MCF 10A (cell line): ENCODE measurements around the gene MXRA8. TPM values are rescaled to one million over a fixed set of nuclear protein-coding genes. Genes with fewer than 3 reads are reported as not detected.
A peak's percentile ranks its signal among the peaks of the same experiment; 100 is the strongest.

ENCODE experiments used
- BruUV-seq: library from RNA; stranded (reverse); fragments of 400-500 nt; replicated peaks from 2 replicates; lab custom pipeline; 2021; lab: Mats Ljungman, UMichigan
- CTCF ChIA-PET: fragments of 300-600 bp; sonication (Branson Sonifier 250); formaldehyde crosslinking; extraction: SDS; loops from one replicate; lab custom pipeline; 2021; ENCODE audit warnings: antibody characterized with exemption, inconsistent platforms; lab: Yijun Ruan, JAX
- POLR2A ChIA-PET: fragments of 300-600, 350-650 bp; sonication (Branson Sonifier 250); formaldehyde crosslinking; extraction: SDS; loops from one replicate; lab custom pipeline; 2020; ENCODE audit warnings: antibody characterized with exemption, inconsistent platforms; lab: Yijun Ruan, JAX
- DNase-seq: peaks from one replicate; pipeline ENCODE4 v3.0.0-alpha.2; 2018; ENCODE audit not compliant: unreplicated experiment
- H3K27ac Mint-ChIP-seq: one replicate; pipeline ENCODE4 v1.8.0; 2022; ENCODE audit warnings: mild to moderate bottlenecking, low read depth, mixed read lengths; ENCODE audit not compliant: unreplicated experiment
- H3K27me3 Mint-ChIP-seq: one replicate; pipeline ENCODE4 v1.8.0; 2022; ENCODE audit warnings: mixed read lengths; ENCODE audit not compliant: insufficient read depth, unreplicated experiment
- H3K36me3 Mint-ChIP-seq: one replicate; pipeline ENCODE4 v1.8.0; 2022; ENCODE audit warnings: mild to moderate bottlenecking, moderate library complexity, mixed read lengths; ENCODE audit not compliant: insufficient read depth, unreplicated experiment
- H3K4me1 Mint-ChIP-seq: one replicate; pipeline ENCODE4 v1.8.0; 2022; ENCODE audit warnings: mixed read lengths; ENCODE audit not compliant: insufficient read depth, unreplicated experiment
- H3K4me3 Mint-ChIP-seq: one replicate; pipeline ENCODE4 v1.8.0; 2022; ENCODE audit warnings: mild to moderate bottlenecking, moderate library complexity, mixed read lengths; ENCODE audit not compliant: unreplicated experiment
- H3K9me3 Mint-ChIP-seq: one replicate; pipeline ENCODE4 v1.8.0; 2022; ENCODE audit warnings: mixed read lengths; ENCODE audit not compliant: unreplicated experiment
- intact Hi-C: fragments of 100-400 bp; cut with micrococcal nuclease; formaldehyde crosslinking; loops from 2 replicates; pipeline ENCODE4 v1.14.1; 2022
- total RNA-seq: library from RNA; stranded (reverse); gene quantifications from 2 replicates; pipeline ENCODE4 v1.2.3, GENCODE V29; 2022
- TF ChIP-seq, protein P1 (sequence below): fragments of 200-600 bp; IDR thresholded peaks from one replicate; pipeline ENCODE4 v1.8.0; 2022; ENCODE audit warnings: antibody characterized with exemption, mild to moderate bottlenecking; ENCODE audit not compliant: unreplicated experiment

MXRA8 gene
- total RNA-seq, 1 experiment from 2014 or later, result not detected

DNA sequence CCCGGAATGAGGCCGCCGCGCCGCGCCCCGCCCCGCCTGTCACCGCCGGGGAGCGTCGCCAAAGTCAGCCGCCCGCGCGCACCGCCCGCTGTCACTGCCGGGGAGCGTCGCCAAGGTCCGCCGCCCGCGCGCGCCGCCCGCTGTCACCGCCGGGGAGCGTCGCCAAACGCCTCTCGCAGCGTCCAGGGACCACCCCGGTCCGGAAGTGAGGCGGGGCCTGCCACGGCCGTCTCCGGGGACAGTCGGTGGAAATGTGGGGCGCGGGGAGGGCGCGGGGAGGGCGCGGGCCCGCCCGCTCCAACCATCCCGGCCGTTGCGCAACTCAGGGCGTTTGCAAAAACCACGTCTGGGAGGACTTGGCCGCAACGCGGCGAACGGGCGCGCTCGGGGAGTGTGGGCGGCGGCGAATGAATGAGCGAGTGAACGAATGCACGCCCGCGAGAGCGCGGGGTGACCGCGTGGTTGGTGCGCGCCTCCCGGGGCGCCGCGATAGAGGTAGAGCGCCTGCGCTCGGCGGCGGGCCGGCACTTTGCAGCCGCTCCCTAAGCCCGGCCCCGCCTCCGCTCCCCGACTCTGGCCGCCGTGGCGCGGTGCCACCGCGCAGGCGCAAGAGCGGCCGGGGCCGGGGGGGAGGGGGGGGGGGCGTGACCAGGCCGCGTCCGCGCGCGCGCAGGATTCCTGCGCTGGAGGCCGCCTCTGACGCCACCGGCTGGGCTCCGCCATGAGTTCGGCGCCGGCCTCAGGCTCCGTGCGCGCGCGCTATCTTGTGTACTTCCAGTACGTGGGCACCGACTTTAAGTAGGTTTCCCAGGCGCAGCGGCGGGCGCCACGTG lies 50.2 kb downstream of the MXRA8 start, which contains the start of the genes ACAP3 and PUSL1:
Gene ACAP3, minus strand, starts transcription at position 8 of the 833 bp plus-strand sequence. CDS start 115 bp downstream, outside the sequence.
Gene PUSL1, plus strand, starts transcription at position 675 of the 833 bp plus-strand sequence. Its CDS starts 47 bp downstream, at position 722.
- H3K9me3 Mint-ChIP-seq, result no peaks in the 10 kb centered on the region
- intact Hi-C loops, result loop anchor here (1.0 kb wide), 1 partner anchor 40 kb away; no protein-coding TSS in a partner anchor
- H3K27me3 Mint-ChIP-seq, result no peaks in the 10 kb centered on the region
- TF ChIP-seq, protein P1, sequence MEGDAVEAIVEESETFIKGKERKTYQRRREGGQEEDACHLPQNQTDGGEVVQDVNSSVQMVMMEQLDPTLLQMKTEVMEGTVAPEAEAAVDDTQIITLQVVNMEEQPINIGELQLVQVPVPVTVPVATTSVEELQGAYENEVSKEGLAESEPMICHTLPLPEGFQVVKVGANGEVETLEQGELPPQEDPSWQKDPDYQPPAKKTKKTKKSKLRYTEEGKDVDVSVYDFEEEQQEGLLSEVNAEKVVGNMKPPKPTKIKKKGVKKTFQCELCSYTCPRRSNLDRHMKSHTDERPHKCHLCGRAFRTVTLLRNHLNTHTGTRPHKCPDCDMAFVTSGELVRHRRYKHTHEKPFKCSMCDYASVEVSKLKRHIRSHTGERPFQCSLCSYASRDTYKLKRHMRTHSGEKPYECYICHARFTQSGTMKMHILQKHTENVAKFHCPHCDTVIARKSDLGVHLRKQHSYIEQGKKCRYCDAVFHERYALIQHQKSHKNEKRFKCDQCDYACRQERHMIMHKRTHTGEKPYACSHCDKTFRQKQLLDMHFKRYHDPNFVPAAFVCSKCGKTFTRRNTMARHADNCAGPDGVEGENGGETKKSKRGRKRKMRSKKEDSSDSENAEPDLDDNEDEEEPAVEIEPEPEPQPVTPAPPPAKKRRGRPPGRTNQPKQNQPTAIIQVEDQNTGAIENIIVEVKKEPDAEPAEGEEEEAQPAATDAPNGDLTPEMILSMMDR, result no peak
- peak within 1 kb of the TSS; percentile 63 for H3K27ac Mint-ChIP-seq
- DNase-seq, result peak; percentile 90
- ChIA-PET POLR2A (no interaction called here), CTCF (no interaction called here)
- H3K4me1 Mint-ChIP-seq, result peaks cover 23% of the 10 kb centered on the region
- H3K4me3 Mint-ChIP-seq, result peak within 1 kb of the TSS; percentile 81
- BruUV-seq, result no TSS peak
- peaks cover 38% of the 10 kb centered on the region for H3K36me3 Mint-ChIP-seq

DNA sequence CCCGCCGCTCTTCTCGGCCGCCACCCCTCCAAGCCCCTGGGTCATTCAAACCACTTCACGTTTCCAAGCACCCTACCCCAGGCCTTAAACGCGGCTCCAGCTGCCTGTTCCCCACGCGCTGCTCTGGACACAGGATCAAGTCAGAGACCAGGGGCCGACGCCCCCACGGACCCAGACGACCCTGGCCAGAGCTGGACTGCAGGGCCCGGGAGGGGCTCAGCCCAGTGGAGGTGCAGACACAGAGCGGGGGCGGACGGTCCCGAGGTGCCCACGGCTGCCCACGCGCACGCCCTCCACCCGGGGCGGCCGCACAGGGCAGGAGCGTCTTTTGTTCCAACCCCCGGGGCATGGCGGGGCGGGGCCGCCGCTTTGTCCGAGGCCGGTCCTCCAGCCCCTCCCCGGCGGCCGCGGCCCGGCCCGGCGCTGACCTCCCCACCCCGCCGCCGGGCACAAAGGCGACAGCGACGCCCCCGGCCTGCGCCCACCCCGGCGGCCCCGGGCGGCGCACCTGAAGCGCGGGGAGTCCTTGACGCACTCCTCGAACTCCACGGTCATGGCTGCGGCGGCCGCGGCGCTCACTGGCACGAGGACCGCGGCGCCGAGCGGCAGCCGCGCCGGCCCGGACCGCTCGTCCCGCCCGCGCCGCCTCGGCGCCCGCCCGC lies 51.0 kb downstream of the MXRA8 start:
- Mint-ChIP-seq H3K4me3 (peak overlapping the region; percentile 81), H3K27ac (peak overlapping the region; percentile 63), H3K36me3 (peaks cover 32% of the 10 kb centered on the region), H3K9me3 (no peaks in the 10 kb centered on the region), H3K27me3 (no peaks in the 10 kb centered on the region), H3K4me1 (peaks cover 23% of the 10 kb centered on the region)
- BruUV-seq, result no TSS peak
- intact Hi-C loops, result no loop called here
- ChIA-PET CTCF (interaction anchor here (0.7 to 1.3 kb wide), 3 partner anchors 37 to 184 kb away, joined by 3 to 5 read pairs (median 4); no protein-coding TSS in a partner anchor), POLR2A (interaction anchor here (1.1 kb wide), 1 partner anchor 40 kb away, joined by 4 read pairs; no protein-coding TSS in a partner anchor)
- no peak for DNase-seq
- TF ChIP-seq, protein P1, result no peak

DNA sequence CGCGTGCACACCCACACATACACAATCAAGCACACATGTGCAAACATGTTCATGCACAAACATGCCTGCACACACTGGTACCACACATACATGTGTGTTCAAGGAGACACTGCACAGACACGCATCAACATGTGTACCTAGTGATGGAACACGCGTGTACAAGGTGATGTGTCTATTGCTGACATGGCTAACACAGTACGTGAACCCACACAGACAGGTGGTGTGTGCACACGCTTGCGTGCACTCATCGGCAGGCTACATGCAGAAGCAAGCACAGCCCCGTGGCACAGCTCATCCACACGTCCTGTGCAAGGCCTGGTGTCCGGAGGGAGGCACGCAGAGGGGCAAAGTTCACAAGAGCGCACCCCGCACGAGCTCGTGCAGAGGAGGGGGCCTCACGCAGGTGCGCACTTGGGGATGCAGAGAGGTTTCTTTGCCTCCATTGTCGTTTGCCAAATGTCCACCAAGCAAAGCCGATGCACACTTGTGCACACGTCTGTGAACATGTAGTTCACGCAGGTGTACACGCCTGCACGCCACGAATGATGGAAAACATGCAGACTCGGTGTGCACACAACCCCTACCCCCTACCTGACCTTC lies 51.6 kb downstream of the MXRA8 start:
- DNase-seq, result no peak

More for the DNA sequence above, 51.6 kb downstream of the MXRA8 start:
- intact Hi-C loops, result no loop called here
- POLR2A ChIA-PET, result interaction anchor here (1.1 kb wide), 1 partner anchor 41 kb away, joined by 4 read pairs; no protein-coding TSS in a partner anchor
- H3K36me3 Mint-ChIP-seq, result peaks cover 31% of the 10 kb centered on the region
- H3K4me3 Mint-ChIP-seq, result peak overlapping the region; percentile 81
- CTCF ChIA-PET, result interaction anchor here (0.7 to 1.3 kb wide), 3 partner anchors 38 to 184 kb away, joined by 3 to 5 read pairs (median 4); no protein-coding TSS in a partner anchor
- H3K4me1 Mint-ChIP-seq, result peaks cover 23% of the 10 kb centered on the region
- peak overlapping the region; percentile 63 for H3K27ac Mint-ChIP-seq
- TF ChIP-seq, protein P1, result no peak
- no TSS peak for BruUV-seq
- no peaks in the 10 kb centered on the region for H3K9me3 Mint-ChIP-seq
- no peaks in the 10 kb centered on the region for H3K27me3 Mint-ChIP-seq
